UCSD-AML1 (cell line): ENCODE measurements around the gene DKKL1.
"Not testable (repeated sequence)": the region's sequence is repeated elsewhere in the genome, so short reads cannot be mapped to it uniquely, and the experiment has no call there.

Experiments used
- DNase-seq: peaks from one replicate; lab custom pipeline; 2025; ENCODE audit not compliant: unreplicated experiment; lab: John Stamatoyannopoulos, UW

DKKL1 gene

DNA sequence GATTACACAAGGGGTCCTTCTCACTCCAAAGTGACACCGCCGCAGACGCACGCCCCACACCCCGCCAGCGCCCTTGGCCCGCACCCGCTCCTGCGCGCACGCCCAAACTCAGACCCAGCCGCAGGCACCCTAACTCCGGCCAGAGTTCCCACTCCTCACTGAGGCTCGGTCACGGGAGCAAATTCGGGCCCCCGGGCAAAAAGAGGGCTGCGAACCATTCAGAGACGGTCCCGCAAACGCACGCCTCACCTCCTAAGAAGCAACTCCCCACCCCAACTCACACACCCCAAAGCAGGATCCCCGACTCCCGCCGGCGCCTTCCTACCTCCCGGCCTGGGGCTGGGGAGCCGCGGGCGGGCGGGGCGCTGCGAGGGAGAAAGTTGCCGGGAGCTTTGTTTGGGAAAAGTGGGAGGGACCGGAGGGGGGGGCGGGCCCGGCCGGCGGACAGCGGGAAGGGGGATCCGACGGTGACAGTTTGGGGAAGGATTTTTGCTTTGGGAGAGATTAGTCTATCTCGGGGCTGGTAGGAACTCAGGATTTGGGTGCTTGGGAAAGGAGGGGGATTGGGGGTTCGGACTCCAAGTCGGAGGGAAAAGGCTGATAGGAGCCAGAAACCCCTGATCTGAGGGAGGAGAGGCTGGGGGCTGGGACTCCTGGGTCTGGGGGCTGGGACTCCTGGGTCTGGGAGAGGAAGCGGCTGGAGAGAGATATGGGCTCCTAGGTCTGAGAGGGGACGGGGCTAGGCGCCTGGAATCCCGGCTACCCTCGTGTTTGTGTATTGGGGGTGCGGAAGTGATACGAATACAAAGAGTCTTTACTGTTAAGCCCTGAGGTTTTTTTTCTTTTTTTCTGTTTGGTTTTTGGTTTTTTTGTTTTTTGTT is 1.4 kb upstream of the DKKL1 start, which contains the start of gene TEAD2:
TEAD2 (minus strand) TSS at position 369 of the 881 bp plus-strand sequence. CDS start 2,341 bp downstream, outside the sequence.
- DNase-seq = no peak

DNA sequence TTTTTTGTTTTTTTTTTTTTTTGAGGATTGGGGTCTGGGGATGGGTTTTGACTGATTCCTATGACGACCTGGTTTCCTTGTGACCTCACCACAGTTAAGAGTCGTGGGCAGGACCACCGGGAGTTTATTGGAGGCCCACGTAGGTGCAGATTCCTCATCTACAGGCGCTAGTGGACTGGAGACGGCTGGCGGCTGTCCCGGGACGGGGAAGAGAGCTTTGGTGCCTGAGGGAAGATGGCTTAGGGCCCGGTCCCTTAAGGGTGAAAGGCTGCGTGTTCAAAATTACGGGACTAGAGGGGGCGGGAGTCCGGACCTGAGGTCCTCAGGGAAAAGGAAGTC is 779 bp upstream of the DKKL1 start:
- no peak for DNase-seq

DNA sequence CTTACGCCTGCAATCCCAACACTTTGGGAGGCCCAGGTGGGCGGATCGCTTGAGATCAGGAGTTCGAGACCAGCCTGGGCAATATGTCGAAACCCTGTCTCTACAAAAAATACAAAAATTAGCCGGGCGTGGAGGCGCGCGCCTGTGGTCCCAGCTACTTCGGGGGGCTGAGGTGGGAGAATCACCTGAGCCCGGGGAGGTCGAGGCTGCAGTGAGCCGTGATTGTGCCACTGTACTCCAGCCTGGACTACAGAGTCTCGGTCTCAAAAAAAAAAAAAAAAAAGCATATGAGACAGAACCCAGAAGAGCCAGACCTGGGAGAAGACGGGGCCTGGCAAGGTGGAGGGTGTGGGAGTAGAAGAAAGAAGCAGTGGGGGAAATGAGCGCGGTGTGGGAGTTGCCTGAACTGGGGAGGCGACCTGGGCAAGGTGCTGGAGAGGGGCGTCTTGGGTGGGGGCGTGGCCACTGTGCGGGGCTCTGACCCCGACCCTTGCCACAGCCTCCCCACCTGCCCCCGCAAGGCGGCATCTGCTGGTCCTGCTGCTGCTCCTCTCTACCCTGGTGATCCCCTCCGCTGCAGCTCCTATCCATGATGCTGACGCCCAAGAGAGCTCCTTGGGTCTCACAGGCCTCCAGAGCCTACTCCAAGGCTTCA is 533 bp downstream of the DKKL1 start:
- no peak for DNase-seq

GRCh38 chr19:49366110-49366509 is 2.4 kb downstream of the DKKL1 start:
- no peak for DNase-seq

DNA sequence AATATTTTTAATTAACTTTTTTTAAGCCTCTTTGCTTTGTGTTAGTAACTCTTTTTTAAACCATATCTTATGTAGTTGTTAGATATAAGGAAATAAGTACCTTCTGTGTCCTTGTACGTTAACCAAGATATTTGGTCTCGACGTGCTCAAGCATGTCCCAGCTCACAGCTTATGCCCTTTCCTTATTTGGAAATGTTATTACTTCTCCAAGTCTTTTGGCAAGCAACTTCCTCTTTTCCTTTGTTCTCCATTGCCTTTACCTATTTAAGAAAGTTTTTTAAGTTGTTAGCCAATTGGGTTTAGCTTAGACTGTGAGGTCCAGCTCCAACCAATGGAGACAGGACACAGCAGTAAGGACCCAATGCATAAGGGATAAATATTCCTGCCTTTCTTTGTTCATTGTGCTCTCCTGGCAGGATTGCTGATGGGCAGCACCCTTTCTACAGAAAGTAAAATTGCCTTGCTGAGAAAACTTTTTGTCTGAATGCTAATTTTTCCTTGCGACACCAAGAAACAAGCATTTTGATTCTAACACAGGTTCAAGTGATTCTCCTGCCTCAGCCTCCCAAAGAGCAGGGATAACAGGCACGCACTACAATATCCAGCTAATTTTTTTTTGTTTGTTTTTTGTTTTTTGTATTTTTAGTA is 5.2 kb downstream of the DKKL1 start:
- DNase-seq = no peak

GRCh38 chr19:49371184-49371583 is 7.5 kb downstream of the DKKL1 start:
- DNase-seq = no peak

DNA sequence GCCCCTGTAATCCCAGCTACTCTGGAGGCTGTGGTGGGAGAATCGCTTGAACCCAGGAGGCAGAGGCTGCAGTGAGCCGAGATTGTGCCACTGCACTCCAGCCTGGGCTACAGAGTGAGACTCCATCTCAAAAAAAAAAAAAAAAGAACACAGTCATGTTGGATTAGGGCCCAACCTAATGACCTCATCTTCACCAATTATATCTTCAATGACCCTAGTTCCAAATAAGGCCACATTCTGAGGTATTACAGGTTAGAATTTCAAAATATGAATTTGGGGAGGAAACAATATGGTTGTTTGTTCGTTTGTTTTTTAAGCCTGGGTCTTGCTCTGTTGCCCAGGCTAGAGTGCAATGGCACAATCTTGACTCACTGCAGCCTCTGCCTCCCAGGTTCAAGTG is 9.5 kb downstream of the DKKL1 start:
- not testable (repeated sequence) for DNase-seq

DNA sequence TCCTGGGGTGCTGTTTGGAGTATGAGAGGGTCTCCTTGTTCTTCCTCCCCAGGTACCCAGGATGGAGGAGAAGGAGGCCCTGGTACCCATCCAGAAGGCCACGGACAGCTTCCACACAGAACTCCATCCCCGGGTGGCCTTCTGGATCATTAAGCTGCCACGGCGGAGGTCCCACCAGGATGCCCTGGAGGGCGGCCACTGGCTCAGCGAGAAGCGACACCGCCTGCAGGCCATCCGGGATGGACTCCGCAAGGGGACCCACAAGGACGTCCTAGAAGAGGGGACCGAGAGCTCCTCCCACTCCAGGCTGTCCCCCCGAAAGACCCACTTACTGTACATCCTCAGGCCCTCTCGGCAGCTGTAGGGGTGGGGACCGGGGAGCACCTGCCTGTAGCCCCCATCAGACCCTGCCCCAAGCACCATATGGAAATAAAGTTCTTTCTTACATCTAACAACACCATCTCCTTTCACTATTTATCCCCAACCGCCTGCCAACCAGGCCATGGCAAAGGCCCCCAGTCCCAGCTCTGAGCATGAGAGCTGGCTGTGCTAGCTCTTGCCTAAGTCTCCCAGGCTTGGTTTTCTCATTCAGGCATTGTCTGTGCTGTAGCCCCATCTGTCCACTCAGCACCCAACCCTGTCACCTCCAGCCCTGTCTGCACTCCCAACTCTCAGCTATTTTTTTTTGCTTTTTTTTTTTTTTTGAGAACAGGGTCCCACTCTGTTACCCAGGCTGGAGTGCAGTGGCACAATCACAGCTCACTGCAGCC is 11.2 kb downstream of the DKKL1 start:
- no peak for DNase-seq

DNA sequence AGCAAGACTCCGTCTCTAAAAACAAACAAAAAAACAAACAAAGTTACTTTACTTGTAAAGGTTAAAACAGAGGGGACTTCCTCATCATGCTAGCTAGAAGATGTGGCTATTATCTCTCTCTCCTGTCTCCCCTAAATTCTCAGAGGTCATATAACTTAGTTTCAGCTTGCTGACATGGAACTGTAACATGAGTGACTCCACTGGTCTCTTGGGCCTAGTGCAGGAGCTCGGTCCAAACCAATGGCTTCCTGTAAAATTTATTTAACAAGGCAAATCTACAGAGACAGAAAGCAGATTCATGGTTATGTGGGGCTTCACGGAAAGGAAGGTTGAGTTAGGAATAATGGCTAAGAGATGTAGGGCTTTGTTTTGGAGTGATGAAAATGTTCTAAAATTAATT is 14.8 kb downstream of the DKKL1 start:
- no peak for DNase-seq

DNA sequence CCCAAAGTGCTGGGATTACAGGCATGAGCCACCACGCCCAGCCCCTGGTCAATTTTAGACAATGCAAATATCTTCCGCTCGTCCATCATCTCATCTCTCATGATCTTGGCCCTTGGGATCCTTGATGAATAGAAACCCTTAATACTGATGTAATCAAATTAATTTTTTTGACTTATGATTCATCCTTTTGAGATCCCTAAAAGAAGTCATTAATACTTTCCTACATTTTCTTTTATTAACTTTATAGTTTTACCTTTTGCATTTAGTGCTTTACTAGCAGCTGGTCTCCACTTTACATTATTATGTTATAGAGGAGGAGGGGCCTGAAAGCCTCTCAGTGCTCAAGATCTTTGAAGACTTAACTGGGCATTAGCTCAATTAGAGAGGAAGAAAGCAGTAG is 16.7 kb downstream of the DKKL1 start:
- DNase-seq = no peak

DNA sequence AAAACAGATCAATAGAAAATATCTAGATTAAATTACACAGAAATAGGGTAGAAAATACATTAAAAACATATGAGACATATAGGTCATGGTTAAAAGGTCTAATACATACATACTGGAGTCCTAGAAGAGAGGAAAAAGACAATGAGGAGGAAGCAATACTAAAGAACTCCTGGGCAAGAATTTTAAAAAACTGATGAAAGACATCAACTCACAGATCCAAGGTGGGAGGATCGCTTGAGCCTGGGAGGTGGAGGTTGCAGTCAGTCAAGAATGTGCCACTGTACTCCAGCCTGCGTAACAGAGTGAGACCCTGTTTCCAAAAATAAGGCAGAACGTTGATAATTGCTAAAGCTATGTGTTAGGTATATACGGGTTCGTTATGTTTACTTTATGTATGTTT is 19.0 kb downstream of the DKKL1 start:
- no peak for DNase-seq

GRCh38 chr19:49383599-49383998 is 19.9 kb downstream of the DKKL1 start:
- no peak for DNase-seq

DNA sequence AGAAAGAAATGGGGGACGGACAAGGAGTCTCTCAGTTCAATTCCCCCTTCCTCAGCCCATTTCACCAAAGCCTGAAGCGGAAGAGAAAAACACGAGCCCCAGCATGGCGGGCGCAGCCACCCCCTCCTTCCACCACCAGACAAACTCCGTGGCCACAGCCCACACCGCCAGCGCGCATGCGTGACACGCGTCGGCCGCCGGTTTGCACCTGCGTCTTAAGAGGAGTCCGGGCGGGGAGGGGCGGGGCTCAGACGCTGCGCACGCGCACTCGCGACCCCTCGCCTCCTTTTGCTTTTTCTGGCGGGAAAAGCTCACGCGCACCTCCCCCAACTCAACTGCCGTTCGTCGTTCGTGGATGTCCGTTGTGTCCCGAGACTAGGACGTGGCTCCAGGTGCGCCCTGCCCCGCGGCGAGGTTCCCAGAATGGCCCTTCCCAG is 24.3 kb downstream of the DKKL1 start, which contains the start of gene KASH5:
KASH5 (plus strand) TSS at position 314 of the 437 bp plus-strand sequence. CDS start 2,635 bp downstream, outside the sequence.
- no peak for DNase-seq

GRCh38 chr19:49389406-49389805 is 25.7 kb downstream of the DKKL1 start:
- no peak for DNase-seq

DNA sequence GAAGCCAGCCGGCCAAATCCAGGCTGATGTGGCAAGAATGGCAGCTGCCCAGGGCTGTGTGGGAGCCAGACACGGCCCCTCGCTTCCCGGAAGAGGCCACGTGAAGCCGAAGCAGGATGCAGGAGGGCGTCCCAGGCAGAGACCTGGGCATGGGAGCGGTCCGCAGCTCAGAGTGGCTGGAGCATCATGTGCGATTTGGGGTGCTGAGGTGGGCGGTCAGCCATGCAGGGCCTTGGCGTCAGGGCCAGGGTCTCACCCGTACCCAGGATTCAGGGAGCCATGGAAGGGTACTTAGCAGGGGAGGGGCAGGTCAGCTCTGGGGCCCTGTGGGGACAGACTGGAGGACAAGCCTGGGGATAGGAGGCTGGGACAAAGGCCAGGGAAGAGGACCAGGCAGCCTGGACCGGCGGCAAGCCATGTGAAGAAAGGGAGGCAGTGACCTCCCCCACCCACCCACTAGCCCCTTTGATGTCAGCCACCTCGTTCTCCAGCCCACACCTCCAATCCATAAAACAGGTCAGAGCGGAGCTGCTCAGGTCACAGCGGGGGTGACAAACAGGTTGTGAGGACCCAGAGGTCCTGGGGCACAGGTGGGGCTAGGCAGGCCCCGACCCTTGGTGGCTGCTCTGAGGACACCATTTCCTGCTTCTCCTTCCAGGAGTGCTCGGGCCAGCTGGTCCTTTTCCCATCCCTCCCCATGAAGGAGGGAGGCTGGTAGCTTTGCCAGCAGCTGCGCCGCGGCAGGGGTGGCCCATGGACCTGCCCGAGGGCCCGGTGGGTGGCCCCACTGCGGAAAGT is 26.7 kb downstream of the DKKL1 start:
- DNase-seq = no peak

DNA sequence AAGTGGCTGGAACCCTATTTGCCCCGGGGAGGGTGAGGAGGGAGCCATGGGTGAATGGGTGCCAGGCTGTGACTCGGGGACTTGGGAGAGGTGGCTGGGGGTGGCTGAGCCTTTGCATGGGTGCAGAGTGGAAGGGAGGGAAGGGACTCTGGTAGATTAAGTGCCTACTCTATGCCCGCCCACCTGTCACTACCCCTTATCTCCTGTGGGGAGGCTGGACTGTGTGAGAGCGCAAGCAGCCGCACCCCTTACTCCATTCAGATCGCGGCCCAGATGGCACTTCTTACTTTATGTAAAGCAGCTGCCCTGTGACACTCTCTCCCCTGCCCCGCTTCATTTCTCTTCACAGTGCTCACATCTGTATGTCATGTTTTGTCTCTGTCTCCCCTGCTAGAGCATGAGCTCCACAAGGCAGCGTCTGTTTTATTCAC is 27.3 kb downstream of the DKKL1 start:
- DNase-seq = no peak

DNA sequence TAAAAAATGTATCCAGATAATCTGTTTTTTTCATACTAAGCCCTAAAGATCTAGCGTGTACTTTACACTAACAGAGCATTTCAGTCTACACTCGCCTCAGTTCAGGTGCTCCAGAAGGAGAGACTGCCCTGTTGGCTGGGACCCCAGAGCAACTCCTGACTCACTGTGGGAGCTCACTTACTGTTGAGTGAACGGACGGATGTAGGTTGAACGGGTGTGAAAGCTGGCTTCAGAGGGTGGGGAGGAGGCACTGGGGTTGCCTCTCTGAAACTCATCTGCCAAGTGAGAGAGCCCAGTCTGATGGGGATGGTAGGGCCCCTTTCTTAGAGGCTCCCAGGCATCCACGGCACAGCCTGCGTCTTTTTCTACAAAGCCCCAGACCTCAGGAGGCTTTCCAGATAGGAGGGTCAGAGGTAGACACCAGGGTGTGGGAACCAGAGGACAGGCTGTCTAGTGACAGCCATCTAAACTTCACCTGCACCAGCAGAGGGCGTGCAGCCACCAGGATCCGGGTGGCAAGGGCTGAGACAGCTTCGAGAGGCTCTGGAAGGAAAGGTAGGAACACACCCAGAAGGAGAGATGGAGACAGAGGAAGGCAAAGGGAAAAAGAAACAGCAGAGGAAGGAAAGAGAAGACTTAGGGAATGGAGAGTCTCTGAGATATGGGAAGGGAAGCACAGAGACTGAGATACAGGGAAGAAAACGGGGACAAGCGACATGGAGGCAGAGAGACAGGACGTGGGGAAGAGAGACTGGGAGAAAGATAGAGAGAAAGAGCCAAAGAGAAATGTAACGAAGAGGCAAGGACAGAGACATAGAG is 28.1 kb downstream of the DKKL1 start:
- DNase-seq = peak; percentile 76

DNA sequence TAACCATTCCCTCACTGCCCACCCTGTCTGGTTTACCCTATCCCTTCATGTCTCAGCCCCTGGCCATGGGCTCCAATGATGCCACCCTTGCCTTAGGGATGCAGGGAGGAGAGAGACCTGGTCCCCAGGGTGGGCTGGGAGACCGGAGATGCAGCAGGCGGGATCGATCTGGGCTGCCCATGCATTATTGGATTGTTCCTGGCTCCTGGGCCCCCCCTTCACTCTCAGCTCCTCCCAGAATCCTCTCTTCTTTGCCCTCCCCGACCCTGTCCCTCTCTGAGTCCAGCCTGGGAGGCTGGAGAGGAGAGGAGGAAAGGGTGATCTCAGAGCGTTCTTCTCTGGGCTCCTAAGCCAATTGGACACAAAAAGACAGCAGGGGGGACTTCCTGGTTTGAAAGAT is 30.2 kb downstream of the DKKL1 start:
- no peak for DNase-seq
